ENCODE results near the gene MEX3D.

Gene MEX3D

GRCh38 chr19:1560286-1560882, 7.7 kb downstream of the MEX3D start:
- no peak for DNase-seq (ENCODE audit: low read depth in 1 of 2, low spot score in 1 of 2)
- Histone ChIP-seq H3K4me3 (replicated peaks; ENCODE audit: insufficient read depth, low read length) (no peak overlapping the region), H3K27ac (replicated peaks) (no peak overlapping the region), H3K27me3 (ENCODE audit: insufficient read depth, poor library complexity, severe bottlenecking) (no peaks in the 10 kb centered on the region)
- TF ChIP-seq POLR2AphosphoS5 (IDR thresholded peaks at IDR 0.05; ENCODE audit: low read depth), result no peak
- TF ChIP-seq CTCF (IDR thresholded peaks at IDR 0.05; ENCODE audit: insufficient read depth, low read length), result no peak
- TF ChIP-seq REST (IDR thresholded peaks at IDR 0.05; ENCODE audit: insufficient replicate concordance, low read depth), result no peak
- no peak for TF ChIP-seq SPI1 (IDR thresholded peaks at IDR 0.05; ENCODE audit: borderline replicate concordance, low read depth)
- TF ChIP-seq GABPA (IDR thresholded peaks at IDR 0.05; ENCODE audit: low read depth), result no peak

GRCh38 chr19:1558552-1558951, 9.6 kb downstream of the MEX3D start:
- H3K4me3 ChIP-seq (replicated peaks; ENCODE audit: insufficient read depth, low read length), result no peak overlapping the region
- no peak overlapping the region for H3K27ac ChIP-seq (replicated peaks)
- DNase-seq (ENCODE audit: low read depth in 1 of 2, low spot score in 1 of 2), result no peak

GRCh38 chr19:1556390-1557070, 11.6 kb downstream of the MEX3D start:
- Histone ChIP-seq H3K27ac (replicated peaks) (no peak overlapping the region), H3K4me3 (replicated peaks; ENCODE audit: insufficient read depth, low read length) (no peak overlapping the region), H3K27me3 (ENCODE audit: insufficient read depth, poor library complexity, severe bottlenecking) (no peaks in the 10 kb centered on the region)
- DNase-seq (ENCODE audit: low read depth in 1 of 2, low spot score in 1 of 2), result no peak
- TF ChIP-seq GABPA (IDR thresholded peaks at IDR 0.05; ENCODE audit: low read depth) (no peak), REST (IDR thresholded peaks at IDR 0.05; ENCODE audit: insufficient replicate concordance, low read depth) (no peak), SPI1 (IDR thresholded peaks at IDR 0.05; ENCODE audit: borderline replicate concordance, low read depth) (no peak), CTCF (IDR thresholded peaks at IDR 0.05; ENCODE audit: insufficient read depth, low read length) (no peak), POLR2AphosphoS5 (IDR thresholded peaks at IDR 0.05; ENCODE audit: low read depth) (no peak)

More at GRCh38 chr19:1558552-1558951, 9.6 kb downstream of the MEX3D start:
- no peak for TF ChIP-seq POLR2AphosphoS5 (IDR thresholded peaks at IDR 0.05; ENCODE audit: low read depth)
- TF ChIP-seq GABPA (IDR thresholded peaks at IDR 0.05; ENCODE audit: low read depth), result no peak
- no peak for TF ChIP-seq REST (IDR thresholded peaks at IDR 0.05; ENCODE audit: insufficient replicate concordance, low read depth)
- no peaks in the 10 kb centered on the region for H3K27me3 ChIP-seq (ENCODE audit: insufficient read depth, poor library complexity, severe bottlenecking)
